Common myeloid progenitor, CD34-positive (primary cell): ENCODE measurements around the gene TLX1.

Source experiments
- CTCF ChIA-PET: fragments of 350-600 bp; sonication (Branson Sonifier 250); formaldehyde crosslinking; loops from one replicate; lab custom pipeline; 2021; ENCODE audit warnings: antibody characterized with exemption; lab: Charles Lee
- POLR2A ChIA-PET: fragments of 350-600 bp; sonication (Branson Sonifier 250); formaldehyde crosslinking; loops from one replicate; lab custom pipeline; 2021; ENCODE audit warnings: antibody characterized with exemption; lab: Charles Lee
- DNase-seq, 3 donors: peaks; one replicate each; pipeline versions ENCODE4 v3.0.0 to v3.0.0-alpha.2; 2013
- H3K27ac ChIP-seq, 2 experiments: 1 replicate in 1 of 2; 2 replicates in 1 of 2; pipeline ENCODE4 v1.7.0; 2013; ENCODE audit warnings: inconsistent platforms in 2 of 2, low read length in 2 of 2, mild to moderate bottlenecking in 2 of 2, low read depth in 1 of 2, moderate library complexity in 1 of 2; ENCODE audit not compliant: severe bottlenecking in 2 of 2, insufficient read depth in 1 of 2, poor library complexity in 1 of 2
- H3K27me3 ChIP-seq, 5 experiments: replicated peaks in 2 of 5; 1 replicate in 3 of 5; 2 replicates in 2 of 5; pipeline versions ENCODE4 v1.6.1 to v1.7.0; 2013; ENCODE audit warnings: low read length in 4 of 5, mild to moderate bottlenecking in 2 of 5, moderate library complexity in 2 of 5, inconsistent platforms in 1 of 5; ENCODE audit not compliant: insufficient read depth in 5 of 5, control insufficient read depth in 4 of 5
- H3K36me3 ChIP-seq, 4 experiments: 1 replicate in 2 of 4; 2 replicates in 2 of 4; pipeline versions ENCODE4 v1.6.1 to v1.7.0; 2013; ENCODE audit warnings: low read length in 3 of 4, control low read depth in 1 of 4, mild to moderate bottlenecking in 1 of 4; ENCODE audit not compliant: control insufficient read depth in 4 of 4, insufficient read depth in 4 of 4
- H3K4me1 ChIP-seq, 4 experiments: 1 replicate in 3 of 4; 2 replicates in 1 of 4; pipeline versions ENCODE4 v1.6.1 to v1.7.1; 2013; ENCODE audit warnings: low read length in 3 of 4, mild to moderate bottlenecking in 3 of 4, control low read depth in 1 of 4, inconsistent platforms in 1 of 4, moderate library complexity in 1 of 4; ENCODE audit not compliant: control insufficient read depth in 4 of 4, insufficient read depth in 4 of 4; ENCODE audit errors: control extremely low read depth in 1 of 4
- H3K4me3 ChIP-seq, 7 experiments: 1 replicate in 4 of 7; 2 replicates in 3 of 7; pipeline versions ENCODE4 v1.5.1 to v1.7.0; 2013; ENCODE audit warnings: mild to moderate bottlenecking in 7 of 7, low read length in 6 of 7, moderate library complexity in 6 of 7, inconsistent platforms in 2 of 7, low read depth in 2 of 7, control low read depth in 1 of 7; ENCODE audit not compliant: insufficient read depth in 4 of 7, control insufficient read depth in 1 of 7; ENCODE audit errors: extremely low read depth in 1 of 7
- H3K9me3 ChIP-seq, 5 experiments: 1 replicate in 4 of 5; 2 replicates in 1 of 5; pipeline versions ENCODE4 v1.6.1 to v1.7.1; 2013; ENCODE audit warnings: low read length in 4 of 5, mild to moderate bottlenecking in 2 of 5, inconsistent platforms in 1 of 5, low read depth in 1 of 5, moderate library complexity in 1 of 5; ENCODE audit not compliant: control insufficient read depth in 4 of 5, insufficient read depth in 2 of 5; ENCODE audit errors: control extremely low read depth in 1 of 5
- WGBS: methylation state at CpG from one replicate; pipeline ENCODE4 v1.1.5; 2013; ENCODE audit not compliant: insufficient coverage; 5-methylcytosine and 5-hydroxymethylcytosine counted together

The TLX1 gene

DNA sequence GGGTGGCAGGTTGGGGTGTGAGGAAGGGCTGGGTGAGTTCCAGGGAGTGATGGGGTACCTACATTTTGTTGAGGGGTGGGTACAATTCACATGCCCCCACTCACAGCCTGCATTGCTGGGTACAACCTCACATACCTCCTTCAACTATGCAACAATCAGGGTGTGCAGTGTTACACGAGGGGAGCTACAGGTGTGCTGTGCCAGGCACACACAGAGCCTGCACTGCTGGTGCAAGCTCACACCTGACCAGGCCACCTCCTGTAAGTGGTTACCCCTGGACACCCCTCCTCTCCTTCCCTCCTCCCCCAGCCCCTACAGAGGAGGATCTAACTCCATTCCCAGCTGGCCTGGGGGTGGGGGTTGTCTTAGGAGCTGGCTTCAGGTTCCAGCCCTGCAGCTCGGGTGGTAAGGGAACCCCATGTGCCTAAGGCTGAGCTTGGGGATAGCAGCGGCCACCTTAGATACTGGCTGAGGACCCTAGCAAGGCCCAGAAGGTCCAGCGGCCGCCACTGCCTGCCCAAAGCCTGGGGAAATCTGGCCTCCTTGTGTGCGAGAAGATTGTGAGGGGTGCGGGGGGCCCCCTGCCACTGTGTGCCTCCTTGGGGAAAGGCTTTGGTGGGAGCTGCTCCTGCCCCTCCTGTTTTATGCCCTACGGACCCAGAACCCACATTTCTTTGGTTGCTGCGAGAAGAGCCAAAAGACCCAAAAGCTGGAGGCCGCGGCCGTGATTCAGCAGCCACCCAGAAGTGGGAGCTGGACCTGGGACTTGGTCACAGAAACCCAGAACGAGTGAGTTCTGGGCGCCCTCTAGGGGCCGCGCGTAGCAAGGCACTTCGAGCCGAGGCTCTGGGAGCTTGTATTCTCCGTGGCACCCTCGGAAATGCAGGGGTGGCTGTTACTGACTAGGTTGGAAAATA, 10.8 kb downstream of the TLX1 start:
- no peaks in the 10 kb centered on the region for H3K36me3 ChIP-seq
- H3K4me3 ChIP-seq = no peak overlapping the region
- H3K9me3 ChIP-seq = no peaks in the 10 kb centered on the region
- POLR2A ChIA-PET = interaction anchor here (0.6 to 1.1 kb wide), 5 partner anchors 10 to 75 kb away, joined by 3 to 5 read pairs (median 3); no protein-coding TSS in a partner anchor
- 11% methylated on average over 16 of the region's 21 CpGs for WGBS
- peaks cover 0 to 9% (median 4%) of the 10 kb centered on the region in 4 experiments for H3K4me1 ChIP-seq
- DNase-seq = peak; percentile 80 to 89 (median 83)
- H3K27me3 ChIP-seq = peaks cover 12 to 100% (median 71%) of the 10 kb centered on the region in 5 experiments
- H3K27ac ChIP-seq = no peak overlapping the region
- CTCF ChIA-PET = interaction anchor here (0.8 to 19.9 kb wide), 33 partner anchors 9 to 257 kb away, joined by 3 to 434 read pairs (median 8); partner anchors contain the start of genes KAZALD1 and TLX1

DNA sequence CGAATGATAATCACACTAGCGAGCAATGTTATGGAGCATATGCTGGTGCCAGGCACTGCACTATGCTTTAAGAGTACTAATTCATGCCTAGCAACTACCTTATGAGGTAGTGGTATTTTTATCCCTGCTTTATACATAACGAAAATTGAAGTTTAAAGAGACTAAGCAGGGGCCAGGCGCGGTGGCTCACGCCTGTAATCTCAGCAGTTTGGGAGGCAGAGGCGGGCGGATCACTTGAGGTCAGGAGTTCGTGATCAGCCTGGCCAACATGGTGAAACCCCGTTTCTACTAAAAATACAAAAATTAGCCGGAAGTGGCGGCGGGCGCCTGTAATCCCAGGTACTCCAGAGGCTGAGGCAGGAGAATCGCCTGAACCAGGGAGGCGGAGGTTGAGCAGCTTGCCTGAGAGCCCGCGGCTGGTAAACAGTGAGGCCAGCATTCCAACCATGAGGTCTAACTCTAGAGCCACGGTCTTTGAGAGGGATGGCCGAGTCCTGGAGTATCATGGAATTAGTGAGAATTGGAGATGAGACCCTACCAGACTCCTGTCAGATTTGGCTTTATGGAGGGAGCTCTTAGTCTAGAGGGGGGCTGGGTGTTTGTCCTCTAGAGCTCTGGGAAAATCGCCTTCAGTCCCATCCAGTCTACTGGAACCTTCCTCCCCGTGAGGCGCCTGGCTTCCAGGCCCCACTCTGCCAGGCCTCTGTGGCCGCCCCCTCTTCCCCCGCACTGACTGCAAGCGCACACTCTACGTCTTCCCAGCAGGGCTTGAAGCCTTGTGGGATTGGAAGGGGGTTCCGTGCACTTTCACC, 11.6 kb downstream of the TLX1 start:
- H3K27ac ChIP-seq = no peak overlapping the region
- no peak for DNase-seq
- 29% methylated on average over 16 of the region's 28 CpGs for WGBS
- ChIA-PET POLR2A (interaction anchor here (1.0 to 1.1 kb wide), 2 partner anchors 47 to 66 kb away, joined by 3 to 4 read pairs; no protein-coding TSS in a partner anchor), CTCF (interaction anchor here (0.8 to 19.9 kb wide), 32 partner anchors 9 to 257 kb away, joined by 3 to 434 read pairs (median 8); partner anchors contain the start of genes KAZALD1 and TLX1)
- no peaks in the 10 kb centered on the region for H3K36me3 ChIP-seq
- no peak overlapping the region for H3K4me3 ChIP-seq
- peaks cover 0 to 10% (median 4%) of the 10 kb centered on the region in 4 experiments for H3K4me1 ChIP-seq
- H3K27me3 ChIP-seq = peaks cover 17 to 100% (median 73%) of the 10 kb centered on the region in 5 experiments
- H3K9me3 ChIP-seq = no peaks in the 10 kb centered on the region

DNA sequence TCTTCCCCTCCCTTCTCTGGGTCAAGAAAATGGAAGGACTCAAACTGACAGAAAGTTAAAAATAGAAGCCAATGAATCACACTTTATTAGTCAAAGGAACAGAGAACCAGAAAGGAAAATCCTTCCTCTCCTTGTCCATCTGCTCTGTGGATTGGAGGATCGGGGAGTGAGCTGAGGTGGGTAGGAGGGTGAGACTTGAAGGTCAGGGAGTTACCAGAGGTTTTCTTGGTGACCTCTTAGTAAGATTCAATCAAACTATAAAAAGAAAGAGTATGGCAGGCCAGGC, 12.2 kb downstream of the TLX1 start:
- no peak overlapping the region for H3K4me3 ChIP-seq
- H3K36me3 ChIP-seq = no peaks in the 10 kb centered on the region
- no peak for DNase-seq
- H3K27me3 ChIP-seq = peaks cover 14 to 99% (median 72%) of the 10 kb centered on the region in 5 experiments
- WGBS = no CpG with 5 or more reads among the region's 1 CpG
- ChIA-PET CTCF (interaction anchor here (0.8 to 19.9 kb wide), 12 partner anchors 10 to 73 kb away, joined by 3 to 434 read pairs (median 12); no protein-coding TSS in a partner anchor), POLR2A (no interaction called here)
- no peaks in the 10 kb centered on the region for H3K9me3 ChIP-seq
- H3K4me1 ChIP-seq = peaks cover 0 to 10% (median 4%) of the 10 kb centered on the region in 4 experiments
- H3K27ac ChIP-seq = no peak overlapping the region

DNA sequence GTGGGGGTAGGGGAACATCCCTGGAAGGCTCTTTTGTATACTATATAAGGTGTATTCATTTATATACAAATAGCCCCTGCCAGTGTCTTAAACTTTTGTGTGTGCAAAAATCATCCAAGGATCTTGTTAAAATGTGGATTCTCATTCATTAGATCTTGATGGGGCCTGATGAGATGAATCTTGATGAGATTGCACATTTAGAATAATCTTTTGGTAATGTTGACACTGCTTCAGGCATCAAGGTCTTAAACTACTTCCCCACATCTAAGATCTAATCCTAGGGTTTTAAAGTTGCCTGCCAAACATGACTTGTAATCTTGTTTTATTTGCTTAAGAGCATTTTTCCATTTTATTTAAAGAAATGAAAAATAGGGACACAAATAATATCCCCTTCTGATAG, 13.0 kb downstream of the TLX1 start:
- no peak for DNase-seq
- Histone ChIP-seq H3K27ac (no peak overlapping the region), H3K27me3 (peaks cover 9 to 98% (median 70%) of the 10 kb centered on the region in 5 experiments), H3K36me3 (no peaks in the 10 kb centered on the region), H3K9me3 (peaks cover 0 to 4% (median 0%) of the 10 kb centered on the region in 5 experiments), H3K4me1 (peaks cover 0 to 10% (median 4%) of the 10 kb centered on the region in 4 experiments), H3K4me3 (no peak overlapping the region)
- POLR2A ChIA-PET = no interaction called here
- CTCF ChIA-PET = interaction anchor here (3.1 to 19.9 kb wide), 4 partner anchors 11 to 46 kb away, joined by 14 to 434 read pairs (median 50); no protein-coding TSS in a partner anchor

DNA sequence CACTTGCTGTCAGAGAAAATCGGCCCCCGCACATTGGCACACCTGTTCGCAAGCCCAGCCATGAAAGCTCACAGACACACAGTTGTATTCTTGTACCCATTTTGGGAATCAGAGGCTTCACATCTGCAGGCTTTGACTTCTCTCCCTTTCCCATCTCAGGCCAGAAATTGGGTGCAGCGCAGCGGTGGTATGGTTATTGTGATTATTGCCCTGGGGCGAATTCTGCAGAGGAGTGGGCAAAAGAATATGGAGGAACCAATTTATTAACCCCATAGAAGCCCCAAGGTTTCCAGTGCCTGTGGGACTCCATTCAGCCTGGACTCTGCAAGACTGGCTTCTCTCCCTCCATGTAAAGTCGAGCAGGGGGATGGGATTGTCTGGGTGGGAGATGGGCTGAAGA, 14.0 kb downstream of the TLX1 start:
- 78% methylated on average over 4 of the region's 7 CpGs for WGBS

DNA sequence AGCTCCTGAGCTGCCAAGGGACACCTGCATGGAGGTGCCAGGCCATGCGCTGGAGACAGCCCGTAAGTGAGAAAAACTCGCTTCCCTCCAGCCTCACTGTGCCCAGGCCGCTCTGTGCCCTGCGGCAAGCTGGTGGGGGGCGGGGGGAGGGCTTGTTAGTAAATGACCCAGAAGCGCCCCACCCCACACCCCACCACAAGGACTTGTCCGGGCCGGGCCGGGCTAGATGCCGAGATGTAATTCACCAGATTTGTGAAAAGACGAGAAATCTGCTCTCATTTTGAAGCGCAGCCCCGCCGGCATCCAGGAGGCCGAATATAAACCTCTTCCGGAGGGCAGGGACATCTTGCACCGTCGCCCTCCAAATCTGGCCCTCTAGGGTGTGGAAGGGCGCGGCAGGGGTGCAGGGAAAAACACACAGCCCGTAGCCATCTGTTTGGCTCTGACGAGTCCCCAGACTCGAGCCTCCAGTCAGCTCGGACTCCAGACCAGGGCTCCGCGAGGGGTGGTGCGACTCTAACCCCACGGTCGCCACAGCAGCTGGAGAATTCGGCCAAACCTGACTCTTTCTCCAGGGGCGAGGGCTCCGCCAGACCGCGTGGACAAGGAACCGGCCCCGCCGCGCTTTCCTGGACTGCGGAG, 14.8 kb downstream of the TLX1 start:
- Histone ChIP-seq H3K27me3 (peaks cover 19 to 98% (median 65%) of the 10 kb centered on the region in 5 experiments), H3K4me1 (peaks cover 0 to 8% (median 2%) of the 10 kb centered on the region in 4 experiments), H3K4me3 (no peak overlapping the region), H3K9me3 (peaks cover 0 to 12% (median 6%) of the 10 kb centered on the region in 5 experiments), H3K36me3 (no peaks in the 10 kb centered on the region), H3K27ac (no peak overlapping the region)
- POLR2A ChIA-PET = no interaction called here
- 6% methylated on average over 26 of the region's 40 CpGs for WGBS
- CTCF ChIA-PET = interaction anchor here (1.0 to 19.9 kb wide), 4 partner anchors 12 to 65 kb away, joined by 3 to 434 read pairs (median 3); no protein-coding TSS in a partner anchor
- no peak for DNase-seq

More for the DNA sequence above, 14.0 kb downstream of the TLX1 start:
- Histone ChIP-seq H3K36me3 (no peaks in the 10 kb centered on the region), H3K27me3 (peaks cover 19 to 98% (median 71%) of the 10 kb centered on the region in 5 experiments), H3K4me1 (peaks cover 0 to 10% (median 3%) of the 10 kb centered on the region in 4 experiments), H3K4me3 (no peak overlapping the region), H3K9me3 (peaks cover 0 to 12% (median 6%) of the 10 kb centered on the region in 5 experiments), H3K27ac (no peak overlapping the region)
- DNase-seq = no peak
- ChIA-PET CTCF (interaction anchor here (1.1 to 19.9 kb wide), 2 partner anchors 12 to 47 kb away, joined by 3 to 434 read pairs; no protein-coding TSS in a partner anchor), POLR2A (no interaction called here)
